NCI-H526 (cell line): Measurements from ENCODE around the gene ADGRG2.
A peak's percentile ranks its signal among the peaks of the same experiment; 100 is the strongest.
"Not testable (repeated sequence)": the region's sequence is repeated elsewhere in the genome, so short reads cannot be mapped to it uniquely, and the experiment has no call there.

Experiments
- DNase-seq, 2 experiments: peaks; one replicate each; lab custom pipeline; 2025; lab: John Stamatoyannopoulos, UW

ADGRG2 gene

DNA sequence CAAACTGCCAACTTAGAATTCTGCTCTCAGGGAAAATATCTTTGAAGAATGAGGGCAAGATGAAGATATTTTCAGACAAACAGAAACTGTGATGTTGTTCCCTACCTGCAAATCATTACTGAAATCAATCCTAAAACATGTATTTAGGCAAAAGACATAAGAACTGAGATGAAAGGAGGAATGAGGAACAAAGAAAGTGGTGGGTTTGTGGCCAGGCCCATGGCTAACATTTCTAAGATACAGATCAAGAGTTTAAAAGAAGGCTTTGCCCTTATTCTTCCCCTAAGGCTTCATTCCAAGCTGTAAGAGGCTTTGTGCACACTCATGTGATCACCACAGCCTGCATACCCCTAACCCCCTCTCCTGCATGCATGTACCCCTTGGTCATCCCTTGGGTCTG is 46.5 kb downstream of the ADGRG2 start:
- no peak for DNase-seq

DNA sequence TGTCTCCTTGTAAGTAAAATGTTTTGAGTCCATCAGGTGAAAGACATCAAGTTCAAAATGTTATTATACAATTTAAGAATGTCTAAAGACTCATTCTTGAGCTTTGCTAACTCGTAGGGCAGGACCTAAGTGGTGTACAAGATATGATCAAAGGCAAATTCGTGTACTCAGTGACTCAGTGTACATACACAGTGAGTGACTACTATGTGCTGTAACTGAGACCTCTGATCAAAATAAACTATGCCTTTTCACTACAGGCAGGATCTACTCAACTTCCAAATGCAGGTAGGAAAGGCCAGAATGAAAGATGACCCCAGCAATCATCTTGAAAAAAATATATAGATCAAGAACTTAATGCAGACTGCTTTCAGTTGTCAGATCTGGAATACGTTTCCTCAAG is 49.9 kb downstream of the ADGRG2 start:
- DNase-seq = no peak

DNA sequence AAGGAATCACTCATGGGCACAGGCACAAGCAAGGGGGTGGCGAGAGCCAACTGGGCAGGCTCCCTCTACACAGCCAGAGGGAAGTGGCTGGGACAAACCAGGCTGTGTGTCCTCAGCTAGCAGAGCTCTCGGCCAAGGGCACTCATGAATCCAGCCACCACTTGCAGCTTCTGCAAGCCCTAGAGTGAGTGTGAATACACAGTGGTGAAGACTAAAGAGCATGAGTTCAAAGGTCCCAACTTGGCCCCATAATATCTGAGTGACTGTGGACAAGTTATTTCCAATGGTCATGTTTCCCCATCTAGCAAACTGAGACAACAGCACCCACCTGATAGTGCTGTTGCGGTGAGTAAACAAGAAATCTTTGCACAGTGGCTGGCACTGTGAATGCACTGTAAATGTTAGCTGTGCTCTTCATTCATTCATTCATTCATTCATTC is 51.7 kb downstream of the ADGRG2 start:
- no peak for DNase-seq

DNA sequence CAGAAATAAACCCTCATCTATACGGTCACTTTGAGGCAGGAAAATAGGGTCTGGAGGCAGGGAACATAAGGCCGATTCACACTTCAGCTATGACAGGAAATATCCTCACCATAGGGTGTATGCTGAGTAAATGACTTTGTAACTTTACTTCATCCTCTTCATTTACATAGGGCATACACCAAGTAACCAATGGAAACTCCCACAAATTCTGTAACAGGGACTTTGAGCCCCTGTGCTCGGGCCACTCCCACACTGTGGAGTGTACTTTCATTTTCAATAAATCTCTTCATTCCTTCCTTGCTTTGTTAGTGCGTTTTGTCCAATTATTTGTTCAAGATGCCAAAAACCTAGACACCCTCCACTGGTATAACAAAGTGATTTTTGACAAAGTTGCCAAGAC is 55.3 kb downstream of the ADGRG2 start:
- not testable (repeated sequence) for DNase-seq

DNA sequence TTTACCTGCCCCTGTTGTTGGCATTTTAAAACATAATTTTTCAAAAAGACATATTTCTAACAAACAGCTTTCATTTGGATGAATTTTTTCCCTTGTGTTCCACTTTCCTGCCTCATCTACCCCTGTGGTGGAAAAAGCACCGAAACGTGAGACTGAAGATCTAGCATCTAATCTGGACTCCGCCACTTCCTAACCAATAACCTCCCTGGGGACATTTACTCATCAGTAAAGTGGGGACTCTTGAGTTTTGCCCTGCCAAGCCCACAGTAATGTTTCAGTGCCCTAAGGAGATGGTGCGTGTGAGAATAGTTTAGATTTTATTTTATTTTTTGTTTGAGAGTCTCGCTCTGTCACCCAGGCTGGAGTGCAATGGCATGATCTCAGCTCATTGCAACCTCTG is 56.7 kb downstream of the ADGRG2 start:
- no peak for DNase-seq

DNA sequence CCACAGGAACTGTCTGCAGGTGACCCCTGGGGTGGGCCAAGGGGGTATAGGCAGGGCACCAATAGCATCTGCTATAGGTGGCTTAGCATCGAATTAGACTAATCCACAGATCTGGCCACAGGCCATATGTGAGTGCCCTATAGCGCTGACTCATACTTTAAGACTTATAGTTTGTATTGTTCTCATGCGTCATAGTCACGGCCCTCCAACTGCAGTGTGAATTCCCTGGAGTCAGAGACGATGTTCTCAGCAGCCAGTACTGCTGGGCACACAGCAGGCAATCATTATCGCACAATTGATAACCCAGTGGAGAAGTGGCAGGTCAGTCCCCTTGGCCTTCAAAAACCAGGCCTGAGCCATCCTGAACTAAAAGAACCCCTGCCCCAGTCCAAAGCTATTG is 58.1 kb downstream of the ADGRG2 start:
- no peak for DNase-seq

DNA sequence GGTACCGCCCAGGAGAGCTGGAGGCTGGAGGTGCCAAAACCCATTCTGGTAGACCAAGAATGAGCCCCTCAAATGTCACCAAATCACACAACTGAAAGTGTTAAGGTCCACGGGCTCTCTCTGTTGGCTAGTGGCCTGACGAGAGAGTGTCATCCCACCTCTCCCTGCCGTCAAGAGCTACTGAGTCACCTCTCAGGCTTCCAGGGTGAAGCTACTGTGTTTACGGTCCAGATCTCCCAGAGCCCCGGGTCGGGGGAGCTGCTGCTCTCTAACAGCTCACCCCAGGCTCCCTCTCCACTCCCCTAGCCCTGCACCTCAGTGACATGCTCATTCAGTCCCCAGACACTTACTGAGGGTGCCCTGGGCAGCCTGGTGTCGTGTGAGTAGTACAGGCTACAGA is 59.2 kb downstream of the ADGRG2 start:
- DNase-seq = no peak

DNA sequence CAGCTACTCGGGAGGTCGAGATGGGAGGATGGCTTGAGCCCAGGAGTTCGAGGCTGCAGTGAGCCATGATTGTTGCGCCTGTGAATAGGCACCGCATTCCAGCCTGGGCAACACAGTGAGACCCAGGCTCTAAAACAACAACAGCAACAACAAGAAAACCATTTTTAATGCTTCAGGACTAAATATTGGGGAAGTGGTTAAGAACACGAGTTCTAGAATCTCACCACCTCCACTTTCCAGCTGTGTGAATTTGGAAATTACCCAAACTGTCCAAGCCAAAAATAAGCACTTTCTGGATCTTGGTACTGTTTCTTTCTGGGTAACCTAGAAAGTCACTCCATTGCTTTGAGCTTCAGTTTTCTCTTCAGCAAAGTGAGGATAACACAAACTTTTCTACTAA is 63.2 kb downstream of the ADGRG2 start:
- no peak for DNase-seq

DNA sequence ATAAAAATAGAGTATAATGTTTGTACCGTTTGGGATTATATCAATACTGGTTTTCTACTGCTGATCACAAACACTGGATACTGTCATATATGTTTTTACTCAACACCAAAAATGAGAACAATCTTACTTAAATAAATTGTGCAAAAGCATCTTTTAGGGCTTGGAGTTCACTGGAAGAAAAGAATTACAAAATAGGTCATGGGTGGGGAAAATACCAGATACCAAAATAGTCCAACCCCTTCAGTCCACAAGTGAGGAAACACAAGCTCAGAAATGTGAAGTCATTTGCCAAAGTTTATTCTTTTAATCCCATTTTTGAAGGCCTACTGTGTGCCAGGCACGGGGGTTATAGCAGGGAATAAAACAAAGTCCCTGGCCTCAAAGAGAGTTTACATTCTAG is 64.4 kb downstream of the ADGRG2 start:
- DNase-seq = no peak

DNA sequence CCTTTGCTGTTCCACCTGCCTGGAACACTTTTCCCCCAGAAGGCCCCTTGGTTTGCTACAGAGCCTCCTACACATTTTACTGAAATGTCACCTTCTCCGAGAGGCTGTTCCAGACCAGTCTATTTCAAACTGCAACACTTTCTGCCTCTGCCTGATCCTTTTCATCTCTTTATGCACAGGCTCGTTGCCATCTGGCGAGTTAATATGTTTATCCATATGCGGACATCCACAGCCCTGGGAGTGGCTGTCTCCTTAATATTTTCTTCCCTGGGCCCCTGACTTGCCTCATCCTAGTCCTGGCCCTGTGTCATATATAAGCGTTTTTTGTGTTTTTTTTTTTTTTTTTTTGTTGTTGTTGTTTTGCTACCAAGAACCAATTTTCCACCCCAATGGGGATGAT is 73.2 kb downstream of the ADGRG2 start:
- no peak for DNase-seq

DNA sequence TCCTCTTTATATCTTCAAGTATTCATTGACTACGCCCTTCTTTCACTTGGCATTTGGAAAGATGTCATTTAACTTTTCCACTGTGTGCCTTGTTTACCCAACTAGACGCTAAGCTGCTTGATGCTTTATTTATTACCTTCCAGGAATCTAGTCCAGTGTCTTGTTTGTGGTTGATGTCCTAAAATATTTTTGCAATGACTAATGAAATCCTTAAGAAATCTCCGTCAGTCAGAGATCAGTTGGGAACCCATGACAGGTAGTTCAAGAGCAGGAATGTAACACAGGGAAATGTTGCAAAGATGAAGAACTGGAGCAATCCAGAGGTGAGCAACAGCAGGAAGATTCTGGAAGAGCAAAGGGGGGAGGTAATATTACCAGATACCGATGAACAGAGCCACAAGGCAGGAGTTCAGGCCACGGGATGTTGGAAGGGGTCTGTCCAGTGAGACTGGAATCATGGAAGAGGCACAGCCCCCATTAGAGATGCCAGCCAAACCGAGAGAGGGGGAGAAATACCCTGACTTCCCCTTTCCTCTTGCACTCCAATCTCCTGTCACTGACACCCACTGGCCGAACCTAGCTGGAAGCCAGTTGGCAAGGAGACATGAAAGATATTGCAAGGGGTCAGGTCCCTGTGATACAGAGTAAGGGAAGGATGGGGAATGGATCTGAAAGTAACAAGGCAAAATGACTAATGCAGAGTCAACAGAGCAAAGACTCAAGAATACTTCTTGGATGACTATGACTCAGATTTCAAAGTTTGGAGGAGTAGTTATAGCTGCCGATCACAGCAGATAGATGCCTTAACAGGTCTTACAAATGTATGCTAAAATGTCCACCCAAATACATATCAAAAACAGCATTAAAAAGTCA is 75.7 kb downstream of the ADGRG2 start:
- no peak for DNase-seq

DNA sequence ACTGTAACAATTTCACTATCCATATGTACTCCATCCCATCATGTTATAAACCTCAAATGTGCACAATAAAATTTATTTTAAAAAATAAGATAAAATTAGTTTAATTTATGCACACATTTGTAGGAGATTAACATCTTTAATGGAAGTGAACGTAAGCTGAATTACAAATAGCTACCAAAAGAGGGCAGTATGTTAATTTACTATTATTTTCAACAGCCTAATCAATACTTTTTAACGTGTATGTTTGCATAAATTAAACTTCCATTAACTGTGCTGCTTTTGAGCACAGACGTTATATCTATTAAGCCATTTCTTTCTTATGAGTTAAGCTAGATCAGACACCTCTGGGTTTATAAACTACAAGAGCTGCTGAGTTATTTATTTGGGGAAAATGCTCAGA is 81.9 kb downstream of the ADGRG2 start:
- peak in 1 of 2 experiments; percentile 17 for DNase-seq

DNA sequence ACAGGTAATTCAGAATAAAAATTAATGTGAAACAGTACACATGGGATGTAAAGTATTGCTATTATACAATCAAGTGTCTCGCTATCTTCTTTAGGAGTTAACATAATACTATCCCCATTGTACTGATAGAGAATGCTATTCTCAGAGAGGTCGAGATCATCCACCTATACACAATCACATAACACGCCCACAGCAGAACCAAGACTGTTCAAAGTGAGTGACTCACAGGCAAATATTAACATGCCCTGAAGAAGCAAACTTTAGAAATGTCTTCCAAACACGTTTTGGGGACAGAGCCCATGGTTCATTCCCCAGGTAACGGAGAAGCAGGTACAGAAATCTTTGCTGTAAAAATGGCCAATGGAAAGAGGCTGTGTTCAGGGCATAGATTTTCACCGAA is 88.2 kb downstream of the ADGRG2 start:
- DNase-seq = no peak

DNA sequence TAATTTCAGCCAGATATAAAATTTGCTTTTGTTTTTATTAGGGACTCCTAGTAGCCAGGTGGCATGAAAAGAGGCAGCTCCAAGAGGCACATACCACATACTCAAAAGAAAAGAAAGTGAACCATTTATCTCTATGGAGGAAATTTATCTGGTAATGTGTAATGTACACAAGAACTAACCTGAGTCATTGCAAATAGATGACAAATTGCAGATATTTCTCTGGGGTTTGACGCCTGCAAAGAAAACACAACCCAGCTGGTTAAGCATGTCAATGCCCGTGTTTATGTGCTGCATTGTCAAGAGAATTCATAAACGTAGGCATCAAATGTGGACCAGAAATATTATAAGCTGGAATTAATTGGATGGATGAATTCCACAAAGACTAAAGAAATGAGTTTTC is 91.5 kb downstream of the ADGRG2 start:
- DNase-seq = no peak

DNA sequence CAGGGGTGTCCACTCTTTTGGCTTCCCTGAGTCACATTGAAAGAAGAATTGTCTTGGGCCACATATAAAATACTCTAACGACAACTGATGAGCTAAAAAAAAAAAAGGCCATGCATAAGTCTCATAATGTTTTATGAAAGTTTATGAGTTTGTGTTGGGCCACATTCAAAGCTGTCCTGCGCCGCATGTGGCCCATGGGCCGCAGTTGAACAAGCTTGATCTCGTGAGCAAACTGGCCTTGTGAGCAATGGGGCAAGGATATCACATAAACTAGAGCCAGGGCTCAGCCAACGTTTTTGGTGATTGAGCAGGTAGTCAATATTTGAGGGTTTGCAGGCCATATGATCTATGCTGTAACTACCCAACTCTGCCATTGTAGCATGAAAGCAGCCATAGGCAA is 93.7 kb downstream of the ADGRG2 start:
- no peak for DNase-seq

DNA sequence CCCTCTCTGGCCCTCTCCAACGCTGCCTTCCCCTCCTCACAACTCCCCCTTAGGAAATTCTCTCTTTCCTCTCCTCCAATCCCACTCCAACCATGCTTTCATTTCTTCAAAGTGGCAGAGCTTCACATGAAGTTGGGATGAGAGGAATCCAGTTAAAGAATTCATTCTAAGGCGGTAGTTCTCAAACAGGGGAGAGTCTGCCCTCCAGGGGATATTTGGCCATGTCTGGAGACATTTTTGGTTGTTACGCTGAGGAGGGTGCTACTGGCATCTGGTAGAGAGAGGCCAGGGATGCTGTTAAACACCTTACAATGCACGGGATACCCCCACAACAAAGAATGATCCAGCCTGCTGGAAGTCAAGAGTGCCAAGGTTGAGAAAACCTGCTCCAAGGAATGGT is 97.9 kb downstream of the ADGRG2 start:
- no peak for DNase-seq

DNA sequence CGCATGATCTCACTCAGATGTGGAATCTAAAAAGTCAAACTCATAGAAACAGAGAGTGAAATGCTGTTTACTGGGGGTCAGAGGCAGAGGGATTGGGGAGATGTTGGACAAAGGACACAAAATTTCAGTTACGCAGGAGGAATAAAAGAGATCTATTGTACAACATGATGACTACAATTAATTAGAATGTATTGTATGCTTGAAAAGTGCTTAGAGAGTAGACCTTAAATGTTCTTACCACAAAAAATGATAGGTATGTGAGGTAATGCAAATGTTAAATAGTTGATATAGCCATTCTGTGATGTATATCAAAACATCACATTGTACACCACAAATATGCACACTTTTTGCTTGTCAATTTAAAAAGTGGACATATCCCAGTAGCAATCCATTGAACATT is 102.3 kb downstream of the ADGRG2 start:
- DNase-seq = no peak

DNA sequence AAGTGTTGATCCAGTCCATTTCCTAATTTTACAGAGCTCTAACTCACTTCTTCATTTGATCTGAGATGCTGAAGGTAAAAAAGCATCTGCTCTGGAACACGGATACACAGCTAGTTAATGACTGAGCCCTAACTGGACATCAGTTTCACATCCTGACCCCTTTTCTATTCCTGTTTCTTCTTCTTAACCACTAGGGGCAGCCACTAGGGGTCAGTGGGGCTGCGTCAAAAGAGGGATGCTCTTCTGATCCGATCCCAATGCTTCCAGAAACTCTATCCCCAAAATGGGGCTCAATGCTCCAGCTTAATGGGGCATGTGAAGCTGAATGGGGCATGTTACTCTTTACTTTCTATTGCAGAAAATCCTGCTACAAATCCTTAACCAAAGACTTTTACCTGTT is 105.0 kb downstream of the ADGRG2 start:
- peak; percentile 39 to 65 for DNase-seq

DNA sequence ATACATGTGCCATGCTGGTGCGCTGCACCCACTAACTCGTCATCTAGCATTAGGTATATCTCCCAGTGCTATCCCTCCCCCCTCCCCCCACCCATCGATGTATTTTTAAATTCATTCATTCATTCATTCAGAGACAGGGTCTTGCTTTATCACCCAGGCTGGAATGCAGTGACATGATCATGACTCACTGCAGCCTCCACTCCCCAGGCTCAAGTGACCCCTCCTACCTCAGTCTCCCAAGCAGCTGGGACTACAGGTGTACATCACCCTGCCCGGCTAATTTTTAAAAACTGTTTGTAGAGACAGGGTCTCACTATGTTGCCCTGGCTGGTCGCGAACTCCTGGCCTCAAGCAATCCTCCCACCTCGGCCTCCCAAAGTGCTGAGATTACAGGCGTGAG is 105.7 kb downstream of the ADGRG2 start:
- not testable (repeated sequence) for DNase-seq

DNA sequence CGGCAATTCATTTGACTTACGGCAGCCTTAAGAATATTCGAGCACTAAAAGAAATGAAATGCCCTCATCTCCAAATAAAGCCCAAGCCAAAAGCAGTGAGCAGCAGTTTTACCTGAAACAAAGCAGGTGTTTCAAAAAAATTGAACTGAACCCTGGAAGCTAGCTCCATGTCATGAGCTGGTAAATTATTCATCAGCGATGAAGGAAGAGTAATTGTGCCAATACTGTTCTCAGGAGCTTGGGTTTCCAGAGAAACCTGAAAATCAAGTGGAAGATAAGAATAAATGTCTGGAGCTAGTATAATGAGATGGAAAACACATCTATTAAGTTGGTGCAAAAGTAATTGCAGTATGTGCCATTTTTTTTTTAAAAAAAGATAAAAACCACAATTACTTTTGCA is 114.4 kb downstream of the ADGRG2 start:
- DNase-seq = no peak

DNA sequence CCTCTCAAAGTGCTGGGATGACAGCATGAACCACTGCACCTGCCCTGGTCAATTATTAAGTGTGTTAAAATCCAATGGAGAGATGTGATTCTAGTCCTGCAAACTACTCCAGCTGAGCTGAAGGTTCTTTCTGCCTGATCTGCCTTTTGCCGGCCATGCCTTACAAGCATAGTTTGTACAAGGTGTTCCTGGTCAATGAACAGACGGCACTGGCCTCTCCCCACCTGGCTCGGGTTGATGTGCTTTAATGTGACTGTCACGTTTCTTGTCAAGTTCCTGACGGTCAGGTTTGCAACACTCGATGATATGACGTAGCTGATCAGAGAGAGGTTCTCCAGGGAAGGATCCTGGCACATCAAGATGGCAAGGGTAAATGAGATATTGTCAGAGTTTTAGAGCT is 115.3 kb downstream of the ADGRG2 start:
- no peak for DNase-seq

DNA sequence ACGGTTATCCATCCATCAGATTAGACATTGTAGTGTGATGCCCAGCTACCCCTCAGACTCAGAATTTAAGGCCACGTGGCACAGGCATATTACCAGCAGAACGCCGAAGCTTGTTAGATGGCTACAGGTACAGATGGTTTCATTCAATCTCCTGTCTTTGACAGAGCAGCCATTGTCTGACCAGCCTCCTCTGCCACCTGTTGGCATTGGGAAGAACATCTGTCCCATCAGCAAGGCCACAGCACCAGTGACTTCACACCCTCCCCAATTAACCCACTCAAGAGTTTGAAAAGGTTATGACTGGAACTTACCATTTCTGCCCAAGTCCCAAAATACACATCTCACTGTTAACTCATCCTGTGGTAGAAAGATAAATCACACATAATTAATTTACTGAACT is 116.4 kb downstream of the ADGRG2 start:
- DNase-seq = peak in 1 of 2 experiments; percentile 2

DNA sequence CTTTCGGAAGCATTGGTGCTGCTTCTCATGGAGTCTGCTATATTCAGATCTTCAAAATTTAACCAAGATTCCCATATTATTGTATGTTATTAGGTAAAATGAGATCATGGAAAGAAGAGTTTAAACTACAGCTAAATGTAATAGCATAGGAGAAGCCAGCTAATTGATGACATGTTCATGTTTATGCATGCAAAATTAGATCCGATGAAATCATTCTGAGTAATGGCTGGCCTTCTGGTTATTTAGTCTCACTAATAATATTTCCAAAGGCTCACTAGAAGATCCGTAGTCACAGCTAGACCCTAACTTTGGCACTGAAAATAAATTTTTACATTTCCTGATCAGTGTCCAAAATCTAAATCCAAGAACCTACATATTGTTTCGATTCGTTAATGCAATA is 118.5 kb downstream of the ADGRG2 start:
- DNase-seq = no peak

DNA sequence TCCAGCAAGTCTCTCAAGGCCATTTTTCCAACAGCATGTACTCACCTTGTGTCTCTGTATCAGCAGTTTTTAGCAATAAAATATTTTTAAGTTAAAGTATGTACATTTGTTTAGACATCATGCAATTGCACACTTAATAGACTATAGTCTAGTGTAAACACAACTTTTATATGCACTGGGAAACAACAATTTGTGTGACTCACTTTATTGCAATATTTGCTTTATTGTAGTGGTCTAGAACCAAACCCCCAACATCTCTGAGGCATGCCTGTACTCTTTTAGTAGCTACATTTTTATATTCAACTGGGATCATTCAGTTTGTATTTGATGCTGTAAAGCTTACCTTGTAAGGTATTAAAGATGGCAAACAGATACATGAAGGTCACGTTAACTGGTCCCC is 123.6 kb downstream of the ADGRG2 start:
- no peak for DNase-seq
